ENCODE measurements around the gene GP5.

GP5 gene

GRCh38 chr3:194346621-194347020 is 52.4 kb downstream of the GP5 start:
- no peak for DNase-seq

GRCh38 chr3:194346035-194346434 is 53.0 kb downstream of the GP5 start:
- no peak for DNase-seq
